Omental fat pad (tissue), 4 donors: ENCODE measurements around the gene FZD2. TPM values are rescaled to one million over a fixed set of nuclear protein-coding genes. Genes with fewer than 3 reads are reported as not detected.
"Not testable (repeated sequence)": the region's sequence is repeated elsewhere in the genome, so short reads cannot be mapped to it uniquely, and the experiment has no call there.

Experiments used
- ATAC-seq: fragments of 150-250 bp; one replicate; pipeline ENCODE4 v1.9.1; 2016; ENCODE audit warnings: mild to moderate bottlenecking, moderate library complexity; ENCODE audit not compliant: low FRiP score
- DNase-seq: peaks from one replicate; pipeline ENCODE4 v3.0.0-alpha.2; 2019; ENCODE audit warnings: low spot score
- CTCF ChIP-seq, 3 donors: fragments of 450-650 bp; IDR thresholded peaks; one replicate each; pipeline ENCODE4 v1.5.1; 2016 to 2017; ENCODE audit warnings: antibody characterized with exemption in 3 of 3, mild to moderate bottlenecking in 3 of 3, moderate library complexity in 2 of 3
- total RNA-seq, 4 donors: library from RNA; depleted of rRNA; stranded (reverse); fragments of >200 nt; gene quantifications; one replicate each; pipeline ENCODE4 v1.1.0, GENCODE V29; 2016

The FZD2 gene
- 1 to 10 TPM in 3 of 4 donors, under 1 TPM in 1; 0.74 to 2.4 (median 2.0) TPM for total RNA-seq

GRCh38 chr17:44556832-44557606, at the start of gene FZD2:
FZD2 (plus strand) TSS chr17:44557484; CDS start chr17:44557689, 205 bp downstream.
- DNase-seq (peak; percentile 43), ATAC-seq (peak; percentile 79)
- TF ChIP-seq CTCF (IDR thresholded peaks at IDR 0.05): no peak

- not testable (repeated sequence) for DNase-seq, ATAC-seq
Measured at GRCh38 chr17:44511241-44512134, 45.8 kb upstream of the FZD2 start.

GRCh38 chr17:44518032-44518431, 39.3 kb upstream of the FZD2 start:
- TF ChIP-seq CTCF (IDR thresholded peaks at IDR 0.05): no peak
- DNase-seq: no peak
- no peak for ATAC-seq

GRCh38 chr17:44522883-44523671, 34.2 kb upstream of the FZD2 start:
- TF ChIP-seq CTCF (IDR thresholded peaks at IDR 0.05): no peak
- peak; percentile 59 for DNase-seq

GRCh38 chr17:44523672-44523972, 33.7 kb upstream of the FZD2 start:
- ATAC-seq: no peak
- TF ChIP-seq CTCF (IDR thresholded peaks at IDR 0.05): no peak
- no peak for DNase-seq

More at GRCh38 chr17:44522883-44523671, 34.2 kb upstream of the FZD2 start:
- ATAC-seq: peak; percentile 82

- no peak for DNase-seq
- no peak for ATAC-seq
- no peak for TF ChIP-seq CTCF (IDR thresholded peaks at IDR 0.05)
Measured at GRCh38 chr17:44527102-44527501, 30.2 kb upstream of the FZD2 start.

GRCh38 chr17:44527954-44528353, 29.3 kb upstream of the FZD2 start:
- TF ChIP-seq CTCF (IDR thresholded peaks at IDR 0.05): no peak
- DNase-seq: no peak
- no peak for ATAC-seq
